ENCODE data around the gene HHAT. TPM values are rescaled to one million over a fixed set of nuclear protein-coding genes. Genes with fewer than 3 reads are reported as not detected.

HHAT gene
- total RNA-seq, 1 experiment from 2014 or later: 4.6 TPM

GRCh38 chr1:210525716-210526454 lies 197.2 kb downstream of the HHAT start:
- H3K9me3 Mint-ChIP-seq (ENCODE audit: unreplicated experiment): no peaks in the 10 kb centered on the region
- no peak overlapping the region for H3K27ac Mint-ChIP-seq (ENCODE audit: low read depth, unreplicated experiment)
- H3K4me3 Mint-ChIP-seq (ENCODE audit: unreplicated experiment): no peak overlapping the region
- intact Hi-C loops (cut with micrococcal nuclease): no loop called here
- TF ChIP-seq CTCF (IDR thresholded peaks at IDR 0.05; ENCODE audit: unreplicated experiment): no peak
- CTCF ChIA-PET: interaction anchor here (0.6 to 0.9 kb wide), 4 partner anchors 78 to 747 kb away, joined by 3 to 5 read pairs (median 4); no protein-coding TSS in a partner anchor
- DNase-seq (ENCODE audit: unreplicated experiment): no peak
- POLR2A ChIA-PET: no interaction called here
- no peaks in the 10 kb centered on the region for H3K4me1 Mint-ChIP-seq (ENCODE audit: insufficient read depth, unreplicated experiment)
- no TSS peak for BruUV-seq (replicated peaks)
- H3K27me3 Mint-ChIP-seq (ENCODE audit: insufficient read depth, unreplicated experiment): peaks cover 9% of the 10 kb centered on the region
- H3K36me3 Mint-ChIP-seq (ENCODE audit: insufficient read depth, unreplicated experiment): no peaks in the 10 kb centered on the region

GRCh38 chr1:210527091-210527490 lies 198.4 kb downstream of the HHAT start:
- POLR2A ChIA-PET: no interaction called here
- no TSS peak for BruUV-seq (replicated peaks)
- no peak overlapping the region for H3K4me3 Mint-ChIP-seq (ENCODE audit: unreplicated experiment)
- no peak overlapping the region for H3K27ac Mint-ChIP-seq (ENCODE audit: low read depth, unreplicated experiment)
- DNase-seq (ENCODE audit: unreplicated experiment): no peak
- no peaks in the 10 kb centered on the region for H3K9me3 Mint-ChIP-seq (ENCODE audit: unreplicated experiment)
- no peaks in the 10 kb centered on the region for H3K4me1 Mint-ChIP-seq (ENCODE audit: insufficient read depth, unreplicated experiment)
- intact Hi-C loops (cut with micrococcal nuclease): no loop called here
- CTCF ChIA-PET: interaction anchor here (0.7 to 1.2 kb wide), 3 partner anchors 41 to 607 kb away, joined by 3 to 5 read pairs (median 4); no protein-coding TSS in a partner anchor
- H3K36me3 Mint-ChIP-seq (ENCODE audit: insufficient read depth, unreplicated experiment): no peaks in the 10 kb centered on the region
- no peaks in the 10 kb centered on the region for H3K27me3 Mint-ChIP-seq (ENCODE audit: insufficient read depth, unreplicated experiment)
- no peak for TF ChIP-seq CTCF (IDR thresholded peaks at IDR 0.05; ENCODE audit: unreplicated experiment)

- peaks cover 8% of the 10 kb centered on the region for H3K27me3 Mint-ChIP-seq (ENCODE audit: insufficient read depth, unreplicated experiment)
- DNase-seq (ENCODE audit: unreplicated experiment): no peak
- intact Hi-C loops (cut with micrococcal nuclease): loop anchor here (5.0 kb wide), 1 partner anchor 54 kb away; no protein-coding TSS in a partner anchor
- no peaks in the 10 kb centered on the region for H3K36me3 Mint-ChIP-seq (ENCODE audit: insufficient read depth, unreplicated experiment)
- H3K9me3 Mint-ChIP-seq (ENCODE audit: unreplicated experiment): no peaks in the 10 kb centered on the region
- no peak for TF ChIP-seq CTCF (IDR thresholded peaks at IDR 0.05; ENCODE audit: unreplicated experiment)
- POLR2A ChIA-PET: interaction anchor here (0.6 kb wide), 1 partner anchor 10 kb away, joined by 3 read pairs; no protein-coding TSS in a partner anchor
- no peak overlapping the region for H3K27ac Mint-ChIP-seq (ENCODE audit: low read depth, unreplicated experiment)
- CTCF ChIA-PET: interaction anchor here (1.1 to 1.4 kb wide), 3 partner anchors 9 to 83 kb away, joined by 3 to 5 read pairs (median 3); no protein-coding TSS in a partner anchor
- no peaks in the 10 kb centered on the region for H3K4me1 Mint-ChIP-seq (ENCODE audit: insufficient read depth, unreplicated experiment)
- no TSS peak for BruUV-seq (replicated peaks)
- H3K4me3 Mint-ChIP-seq (ENCODE audit: unreplicated experiment): no peak overlapping the region
Observed at GRCh38 chr1:210531475-210532222, 202.9 kb downstream of the HHAT start.

- Mint-ChIP-seq H3K4me3 (ENCODE audit: unreplicated experiment) (no peak overlapping the region), H3K4me1 (ENCODE audit: insufficient read depth, unreplicated experiment) (no peaks in the 10 kb centered on the region), H3K9me3 (ENCODE audit: unreplicated experiment) (no peaks in the 10 kb centered on the region), H3K27me3 (ENCODE audit: insufficient read depth, unreplicated experiment) (peaks cover 13% of the 10 kb centered on the region), H3K36me3 (ENCODE audit: insufficient read depth, unreplicated experiment) (no peaks in the 10 kb centered on the region), H3K27ac (ENCODE audit: low read depth, unreplicated experiment) (no peak overlapping the region)
- ChIA-PET CTCF (interaction anchor here (0.6 to 1.4 kb wide), 4 partner anchors 9 to 228 kb away, joined by 3 to 5 read pairs (median 3); no protein-coding TSS in a partner anchor), POLR2A (interaction anchor here (0.6 kb wide), 1 partner anchor 840 kb away, joined by 3 read pairs; no protein-coding TSS in a partner anchor)
- DNase-seq (ENCODE audit: unreplicated experiment): no peak
- TF ChIP-seq CTCF (IDR thresholded peaks at IDR 0.05; ENCODE audit: unreplicated experiment): no peak
- no TSS peak for BruUV-seq (replicated peaks)
- intact Hi-C loops (cut with micrococcal nuclease): loop anchor here (5.0 kb wide), 1 partner anchor 55 kb away; no protein-coding TSS in a partner anchor
Observed at GRCh38 chr1:210532223-210532598, 203.5 kb downstream of the HHAT start.
